Right lobe of liver (tissue), 4 donors: ENCODE results near the gene SNRPA.

Source experiments
- CTCF ChIP-seq, 4 donors: fragments of 200-600 bp in 3 of 4; fragments of 450-650 bp in 1 of 4; IDR thresholded peaks; one replicate each; pipeline versions ENCODE4 v1.5.1 to v1.8.0; 2016 to 2022; ENCODE audit warnings: antibody characterized with exemption in 4 of 4, mild to moderate bottlenecking in 2 of 4
- POLR2A ChIP-seq: fragments of 450-650 bp; IDR thresholded peaks from one replicate; pipeline ENCODE4 v1.6.1; 2017; ENCODE audit warnings: antibody characterized with exemption, mild to moderate bottlenecking
- donor health status: DM: no; HTN: no; CAD: no.
- donor health status: DM: no; HTN: no; CAD: no.
- donor health status: DM: no; HTN: yes; CAD: no.

DNA sequence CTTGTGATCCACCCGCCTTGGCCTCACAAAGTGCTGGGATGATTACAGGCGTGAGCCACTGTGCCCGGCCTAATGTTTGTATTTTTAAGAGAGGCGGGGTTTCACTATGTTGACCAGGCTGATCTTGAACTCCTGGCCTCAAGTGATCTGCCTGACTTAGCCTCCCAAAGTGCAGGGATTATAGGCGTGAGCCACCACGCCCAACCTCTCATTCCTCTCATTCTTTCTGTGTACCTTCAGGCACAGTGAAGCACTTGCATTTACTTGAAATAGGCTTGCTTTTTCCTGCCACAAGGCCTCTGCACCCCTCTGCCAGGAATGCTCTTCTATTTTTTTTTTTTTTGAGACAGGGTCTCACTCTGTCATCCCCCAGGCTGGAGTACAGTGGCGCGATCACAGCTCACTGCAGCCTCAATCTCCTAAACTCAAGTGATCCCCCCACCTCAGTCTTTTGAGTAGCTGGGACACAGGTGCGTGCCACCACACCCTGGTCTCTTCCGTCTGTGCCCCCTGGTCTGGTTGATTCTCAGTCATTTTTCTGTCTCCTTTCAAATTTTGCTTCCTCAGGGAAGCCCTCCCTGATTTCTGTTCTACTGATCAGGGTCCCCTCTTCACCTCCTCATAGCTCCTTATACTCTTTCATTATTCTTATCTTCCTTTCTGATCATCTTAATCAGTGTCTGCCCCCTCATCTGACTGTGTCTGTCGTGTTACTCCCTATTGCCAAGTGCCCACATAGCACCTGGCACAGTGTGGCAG is 15.8 kb upstream of the SNRPA start:
- no peak for TF ChIP-seq POLR2A
- no peak for TF ChIP-seq CTCF (IDR thresholded peaks at IDR 0.05)
